ENCODE results near the gene STAT5B.
"Not testable (repeated sequence)": the region's sequence is repeated elsewhere in the genome, so short reads cannot be mapped to it uniquely, and the experiment has no call there.

STAT5B gene

GRCh38 chr17:42188749-42189650, 87.2 kb downstream of the STAT5B start:
- H3K36me3 Mint-ChIP-seq (ENCODE audit: low read depth), result no peaks in the 10 kb centered on the region
- no peaks in the 10 kb centered on the region for H3K27me3 Mint-ChIP-seq (ENCODE audit: low read depth)
- no peak overlapping the region for H3K27ac Mint-ChIP-seq
- peaks cover 16% of the 10 kb centered on the region for H3K4me1 Mint-ChIP-seq (ENCODE audit: low read depth)
- no peaks in the 10 kb centered on the region for H3K9me3 Mint-ChIP-seq
- DNase-seq (ENCODE audit: low spot score), result no peak
- H3K4me3 Mint-ChIP-seq, result no peak overlapping the region

- Mint-ChIP-seq H3K9me3 (no peaks in the 10 kb centered on the region), H3K27ac (no peak overlapping the region), H3K4me1 (ENCODE audit: low read depth) (peaks cover 17% of the 10 kb centered on the region), H3K27me3 (ENCODE audit: low read depth) (peaks cover 7% of the 10 kb centered on the region), H3K4me3 (no peak overlapping the region), H3K36me3 (ENCODE audit: low read depth) (no peaks in the 10 kb centered on the region)
- no peak for DNase-seq (ENCODE audit: low spot score)
Measured at GRCh38 chr17:42187833-42188232, 88.4 kb downstream of the STAT5B start.

- DNase-seq (ENCODE audit: low spot score); H3K36me3 Mint-ChIP-seq (ENCODE audit: low read depth); H3K9me3 Mint-ChIP-seq; H3K4me3 Mint-ChIP-seq; H3K27ac Mint-ChIP-seq: not testable (repeated sequence)
- Mint-ChIP-seq H3K4me1 (ENCODE audit: low read depth) (peaks cover 24% of the 10 kb centered on the region), H3K27me3 (ENCODE audit: low read depth) (peaks cover 15% of the 10 kb centered on the region)
Measured at GRCh38 chr17:42186191-42186590, 90.0 kb downstream of the STAT5B start.

- H3K27me3 Mint-ChIP-seq (ENCODE audit: low read depth), result peaks cover 17% of the 10 kb centered on the region
- no peaks in the 10 kb centered on the region for H3K9me3 Mint-ChIP-seq
- no peaks in the 10 kb centered on the region for H3K36me3 Mint-ChIP-seq (ENCODE audit: low read depth)
- H3K4me1 Mint-ChIP-seq (ENCODE audit: low read depth), result peaks cover 24% of the 10 kb centered on the region
- no peak overlapping the region for H3K27ac Mint-ChIP-seq
- DNase-seq (ENCODE audit: low spot score), result no peak
- no peak overlapping the region for H3K4me3 Mint-ChIP-seq
Measured at GRCh38 chr17:42185621-42185930, 90.6 kb downstream of the STAT5B start.

- peak within 1 kb of the TSS; percentile 89 for H3K4me3 Mint-ChIP-seq
- H3K9me3 Mint-ChIP-seq, result no peaks in the 10 kb centered on the region
- peaks cover 23% of the 10 kb centered on the region for H3K27me3 Mint-ChIP-seq (ENCODE audit: low read depth)
- no peak for DNase-seq (ENCODE audit: low spot score)
- peak within 1 kb of the TSS; percentile 62 for H3K27ac Mint-ChIP-seq
- no peaks in the 10 kb centered on the region for H3K36me3 Mint-ChIP-seq (ENCODE audit: low read depth)
- H3K4me1 Mint-ChIP-seq (ENCODE audit: low read depth), result peaks cover 28% of the 10 kb centered on the region
Measured at GRCh38 chr17:42184713-42185620, 91.2 kb downstream of the STAT5B start, which contains the start of gene HCRT. Gene HCRT (minus strand): TSS chr17:42185452. CDS start chr17:42185365, 87 bp downstream.

GRCh38 chr17:42183741-42184711, 92.2 kb downstream of the STAT5B start:
- Mint-ChIP-seq H3K36me3 (ENCODE audit: low read depth) (no peaks in the 10 kb centered on the region), H3K4me1 (ENCODE audit: low read depth) (peaks cover 30% of the 10 kb centered on the region), H3K4me3 (peak overlapping the region; percentile 89), H3K9me3 (no peaks in the 10 kb centered on the region), H3K27ac (peak overlapping the region; percentile 78), H3K27me3 (ENCODE audit: low read depth) (peaks cover 33% of the 10 kb centered on the region)
- peak; percentile 86 for DNase-seq (ENCODE audit: low spot score)

- Mint-ChIP-seq H3K9me3 (no peaks in the 10 kb centered on the region), H3K4me1 (ENCODE audit: low read depth) (peaks cover 34% of the 10 kb centered on the region), H3K4me3 (peak overlapping the region; percentile 89), H3K27ac (peak overlapping the region; percentile 78), H3K36me3 (ENCODE audit: low read depth) (no peaks in the 10 kb centered on the region), H3K27me3 (ENCODE audit: low read depth) (peaks cover 41% of the 10 kb centered on the region)
- DNase-seq (ENCODE audit: low spot score), result no peak
Measured at GRCh38 chr17:42182927-42183734, 93.1 kb downstream of the STAT5B start.

GRCh38 chr17:42181851-42182207, 94.4 kb downstream of the STAT5B start:
- Mint-ChIP-seq H3K36me3 (ENCODE audit: low read depth) (no peaks in the 10 kb centered on the region), H3K4me1 (ENCODE audit: low read depth) (peaks cover 34% of the 10 kb centered on the region)

GRCh38 chr17:42180922-42181850, 95.0 kb downstream of the STAT5B start, which contains the start of gene KCNH4:
Gene KCNH4 (minus strand): TSS chr17:42181142. CDS start chr17:42180945, 197 bp downstream.
- peak; percentile 85 for DNase-seq (ENCODE audit: low spot score)
- Mint-ChIP-seq H3K4me3 (peak within 1 kb of the TSS; percentile 48), H3K27ac (no peak within 1 kb of the TSS), H3K4me1 (ENCODE audit: low read depth) (peaks cover 34% of the 10 kb centered on the region), H3K36me3 (ENCODE audit: low read depth) (no peaks in the 10 kb centered on the region), H3K9me3 (no peaks in the 10 kb centered on the region), H3K27me3 (ENCODE audit: low read depth) (peaks cover 41% of the 10 kb centered on the region)

More at GRCh38 chr17:42181851-42182207, 94.4 kb downstream of the STAT5B start:
- peaks cover 41% of the 10 kb centered on the region for H3K27me3 Mint-ChIP-seq (ENCODE audit: low read depth)
- peak overlapping the region; percentile 48 for H3K4me3 Mint-ChIP-seq
- H3K27ac Mint-ChIP-seq, result no peak overlapping the region
- no peak for DNase-seq (ENCODE audit: low spot score)
- H3K9me3 Mint-ChIP-seq, result no peaks in the 10 kb centered on the region

- no peak for DNase-seq (ENCODE audit: low spot score)
- peak overlapping the region; percentile 24 for H3K4me3 Mint-ChIP-seq
- H3K4me1 Mint-ChIP-seq (ENCODE audit: low read depth), result peaks cover 34% of the 10 kb centered on the region
- no peaks in the 10 kb centered on the region for H3K9me3 Mint-ChIP-seq
- H3K27ac Mint-ChIP-seq, result no peak overlapping the region
- no peaks in the 10 kb centered on the region for H3K36me3 Mint-ChIP-seq (ENCODE audit: low read depth)
- H3K27me3 Mint-ChIP-seq (ENCODE audit: low read depth), result peaks cover 41% of the 10 kb centered on the region
Measured at GRCh38 chr17:42180411-42180921, 95.7 kb downstream of the STAT5B start.

GRCh38 chr17:42179911-42180410, 96.2 kb downstream of the STAT5B start:
- no peak for DNase-seq (ENCODE audit: low spot score)

More at GRCh38 chr17:42179911-42180410, 96.2 kb downstream of the STAT5B start:
- H3K36me3 Mint-ChIP-seq (ENCODE audit: low read depth), result no peaks in the 10 kb centered on the region
- H3K4me3 Mint-ChIP-seq, result peak overlapping the region; percentile 45
- H3K27ac Mint-ChIP-seq, result no peak overlapping the region
- no peaks in the 10 kb centered on the region for H3K9me3 Mint-ChIP-seq
- peaks cover 34% of the 10 kb centered on the region for H3K4me1 Mint-ChIP-seq (ENCODE audit: low read depth)
- H3K27me3 Mint-ChIP-seq (ENCODE audit: low read depth), result peaks cover 41% of the 10 kb centered on the region

All from T-helper 2 cell treated with Interferon-gamma antibody and Interleukin-4, amounts not matched to agents 5 μg/mL and 100 μg/mL, for 36 hours (primary cell).